OCI-LY7 (cell line): ENCODE results near the gene FARSA. TPM values are rescaled to one million over a fixed set of nuclear protein-coding genes. Genes with fewer than 3 reads are reported as not detected.

Experiments used
- BruUV-seq: library from RNA; stranded (reverse); fragments of 400-500 nt; replicated peaks from 2 replicates; lab custom pipeline; 2021; lab: Mats Ljungman, UMichigan
- CTCF ChIA-PET: fragments of 300-600 bp; sonication (Branson Sonifier 250); formaldehyde crosslinking; loops from one replicate; lab custom pipeline; 2022; ENCODE audit warnings: antibody characterized with exemption; ENCODE audit not compliant: unreplicated experiment; lab: Charles Lee
- POLR2A ChIA-PET: fragments of 300-600 bp; sonication (Branson Sonifier 250); formaldehyde crosslinking; loops from one replicate; lab custom pipeline; 2022; ENCODE audit warnings: antibody characterized with exemption; lab: Charles Lee
- DNase-seq: peaks from one replicate; pipeline ENCODE4 v3.0.0-alpha.2; 2015; ENCODE audit warnings: low spot score
- H2AFZ ChIP-seq: fragments of 200-600 bp; sonication (generic), shearing (Covaris generic); 2 replicates; pipeline ENCODE4 v1.6.1; 2014; ENCODE audit warnings: mild to moderate bottlenecking, antibody characterized with exemption, low read length, moderate library complexity
- H3K27ac ChIP-seq: fragments of 200-600 bp; sonication (generic); 2 replicates; pipeline ENCODE4 v1.5.1; 2014; ENCODE audit warnings: mixed run types, low read depth, mild to moderate bottlenecking, moderate library complexity, low read length, inconsistent platforms; ENCODE audit not compliant: poor library complexity, severe bottlenecking
- H3K36me3 ChIP-seq: fragments of 200-600 bp; sonication (generic); 2 replicates; pipeline ENCODE4 v1.6.1; 2014; ENCODE audit warnings: mild to moderate bottlenecking, antibody characterized with exemption, low read length, moderate library complexity, mixed read lengths; ENCODE audit not compliant: insufficient read depth
- H3K4me1 ChIP-seq: fragments of 200-600 bp; sonication (generic); 2 replicates; pipeline ENCODE4 v1.5.1; 2014; ENCODE audit warnings: mild to moderate bottlenecking, low read length; ENCODE audit not compliant: insufficient read depth, poor library complexity, severe bottlenecking
- H3K4me2 ChIP-seq: fragments of 200-600 bp; sonication (generic); 2 replicates; pipeline ENCODE4 v1.6.1; 2014; ENCODE audit warnings: mild to moderate bottlenecking, low read length
- H3K4me3 ChIP-seq: fragments of 200-600 bp; sonication (generic); 2 replicates; pipeline ENCODE4 v1.5.1; 2014; ENCODE audit warnings: mild to moderate bottlenecking, low read depth, low read length; ENCODE audit not compliant: poor library complexity, severe bottlenecking
- H3K79me2 ChIP-seq: fragments of 200-600 bp; sonication (generic); 2 replicates; pipeline ENCODE4 v1.6.1; 2016; ENCODE audit warnings: low read depth, mild to moderate bottlenecking, low read length, moderate library complexity, mixed read lengths; ENCODE audit not compliant: insufficient read depth
- H3K9me2 ChIP-seq: fragments of 200-600 bp; sonication (generic); 2 replicates; pipeline ENCODE4 v1.6.1; 2016; ENCODE audit warnings: mild to moderate bottlenecking, low read length, mixed read lengths; ENCODE audit not compliant: insufficient read depth
- H3K9me3 ChIP-seq: fragments of 200-600 bp; sonication (generic); 2 replicates; pipeline ENCODE4 v1.6.1; 2014; ENCODE audit warnings: mild to moderate bottlenecking, mixed run types, low read length, mixed read lengths
- H4K20me1 ChIP-seq: fragments of 200-600 bp; sonication (generic); 2 replicates; pipeline ENCODE4 v1.6.1; 2014; ENCODE audit warnings: mild to moderate bottlenecking, antibody characterized with exemption, low read length, moderate library complexity, mixed read lengths; ENCODE audit not compliant: insufficient read depth
- EZH2phosphoT487 ChIP-seq: fragments of 200-600 bp; sonication (generic); IDR thresholded peaks from 2 replicates; pipeline ENCODE4 v1.6.1; 2018; ENCODE audit warnings: low read depth, borderline replicate concordance, mild to moderate bottlenecking, mixed run types, antibody characterized with exemption, low read length, moderate library complexity, mixed read lengths
- intact Hi-C: fragments of 100-400 bp; cut with micrococcal nuclease; formaldehyde crosslinking; loops from one replicate; pipeline ENCODE4 v1.10.0; 2022; ENCODE audit not compliant: unreplicated experiment
- total RNA-seq, 2 experiments: library from RNA; depleted of rRNA in 1 of 2; stranded (reverse); fragments of >200 nt in 1 of 2; shearing (Covaris generic) in 1 of 2; gene quantifications; 2 replicates each; pipeline ENCODE4 v1.2.3, GENCODE V29; 2014 to 2022
- TF ChIP-seq, protein P1 (sequence below): fragments of 200-600 bp; sonication (generic); conservative IDR thresholded peaks from 2 replicates; pipeline ENCODE4 v1.5.1; 2014; ENCODE audit warnings: mild to moderate bottlenecking, antibody characterized with exemption, low read length, moderate library complexity, mixed read lengths

Gene FARSA
- total RNA-seq, 2 experiments from 2014 or later: 117 to 135 TPM

DNA sequence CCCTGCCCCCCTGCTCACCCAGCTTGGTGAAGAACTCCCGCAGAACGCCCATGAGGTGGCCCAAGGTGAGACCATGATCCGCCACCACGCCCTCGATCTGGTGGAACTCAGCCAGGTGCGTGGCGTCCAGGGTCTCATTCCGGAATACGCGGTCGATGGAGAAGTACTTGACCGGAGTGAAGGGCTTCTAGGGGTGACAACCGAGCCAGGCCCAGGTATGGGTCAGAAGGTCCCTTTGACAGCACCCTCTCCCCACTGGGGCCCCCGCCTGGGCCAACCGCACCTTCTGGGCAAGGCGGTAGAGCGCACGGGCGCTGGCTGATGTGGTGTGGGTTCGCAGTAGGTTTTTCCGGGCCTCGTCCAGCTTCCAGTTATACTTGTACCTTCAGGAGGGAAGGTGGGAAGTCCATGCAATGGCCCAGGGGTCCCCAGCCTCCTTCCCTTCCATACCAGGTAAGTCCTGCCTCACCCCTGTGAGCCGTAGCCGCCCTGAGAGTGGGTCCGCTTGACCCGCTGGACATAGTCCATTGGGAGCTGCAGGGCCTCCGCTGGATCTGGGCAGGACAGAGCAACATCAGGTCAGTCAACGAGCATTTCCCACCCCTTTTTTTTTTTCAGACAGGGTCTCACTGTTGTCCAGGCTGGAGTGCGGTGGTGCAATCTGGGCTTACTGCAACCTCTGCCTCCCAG lies 8.7 kb downstream of the FARSA start:
- no peak overlapping the region for H3K4me3 ChIP-seq
- BruUV-seq: no TSS peak

DNA sequence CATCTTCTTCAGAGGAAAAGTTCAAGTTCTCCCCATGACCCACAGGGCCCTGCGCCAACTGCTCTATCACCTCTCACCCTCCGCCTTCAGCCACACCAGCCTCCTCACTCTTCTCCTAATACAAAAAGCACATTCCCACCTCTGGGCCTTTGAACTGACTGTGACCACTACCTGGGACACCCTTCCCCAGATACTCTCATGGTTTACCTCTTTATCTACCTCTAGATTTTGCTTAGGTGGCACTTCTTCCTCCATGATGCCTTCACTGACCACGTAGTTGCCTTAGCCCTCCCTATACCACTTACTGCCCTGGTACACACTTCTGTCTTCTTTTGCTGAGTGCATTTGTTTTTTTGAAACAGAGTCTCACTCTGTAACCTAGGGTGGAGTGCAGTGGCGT lies 10.6 kb downstream of the FARSA start:
- Histone ChIP-seq H3K4me1 (peaks cover 12% of the 10 kb centered on the region), H3K9me3 (no peaks in the 10 kb centered on the region), H3K79me2 (no peaks in the 10 kb centered on the region), H3K9me2 (no peaks in the 10 kb centered on the region), H3K36me3 (peaks cover 66% of the 10 kb centered on the region), H3K27ac (no peak overlapping the region), H2AFZ (no peak overlapping the region), H3K4me3 (no peak overlapping the region), H4K20me1 (no peaks in the 10 kb centered on the region), H3K4me2 (no peak overlapping the region)
- no TSS peak for BruUV-seq
- TF ChIP-seq, protein P1, sequence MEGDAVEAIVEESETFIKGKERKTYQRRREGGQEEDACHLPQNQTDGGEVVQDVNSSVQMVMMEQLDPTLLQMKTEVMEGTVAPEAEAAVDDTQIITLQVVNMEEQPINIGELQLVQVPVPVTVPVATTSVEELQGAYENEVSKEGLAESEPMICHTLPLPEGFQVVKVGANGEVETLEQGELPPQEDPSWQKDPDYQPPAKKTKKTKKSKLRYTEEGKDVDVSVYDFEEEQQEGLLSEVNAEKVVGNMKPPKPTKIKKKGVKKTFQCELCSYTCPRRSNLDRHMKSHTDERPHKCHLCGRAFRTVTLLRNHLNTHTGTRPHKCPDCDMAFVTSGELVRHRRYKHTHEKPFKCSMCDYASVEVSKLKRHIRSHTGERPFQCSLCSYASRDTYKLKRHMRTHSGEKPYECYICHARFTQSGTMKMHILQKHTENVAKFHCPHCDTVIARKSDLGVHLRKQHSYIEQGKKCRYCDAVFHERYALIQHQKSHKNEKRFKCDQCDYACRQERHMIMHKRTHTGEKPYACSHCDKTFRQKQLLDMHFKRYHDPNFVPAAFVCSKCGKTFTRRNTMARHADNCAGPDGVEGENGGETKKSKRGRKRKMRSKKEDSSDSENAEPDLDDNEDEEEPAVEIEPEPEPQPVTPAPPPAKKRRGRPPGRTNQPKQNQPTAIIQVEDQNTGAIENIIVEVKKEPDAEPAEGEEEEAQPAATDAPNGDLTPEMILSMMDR: no peak
- no peak for TF ChIP-seq EZH2phosphoT487
- DNase-seq: no peak
- intact Hi-C loops: no loop called here
- ChIA-PET POLR2A (no interaction called here), CTCF (no interaction called here)

More for the DNA sequence above, 8.7 kb downstream of the FARSA start:
- ChIA-PET CTCF (no interaction called here), POLR2A (no interaction called here)
- H3K9me3 ChIP-seq: no peaks in the 10 kb centered on the region
- H3K27ac ChIP-seq: no peak overlapping the region
- no peaks in the 10 kb centered on the region for H3K79me2 ChIP-seq
- no peaks in the 10 kb centered on the region for H4K20me1 ChIP-seq
- H3K4me1 ChIP-seq: no peaks in the 10 kb centered on the region
- peaks cover 84% of the 10 kb centered on the region for H3K36me3 ChIP-seq
- DNase-seq: no peak
- TF ChIP-seq EZH2phosphoT487: no peak
- TF ChIP-seq, protein P1: no peak
- H3K9me2 ChIP-seq: no peaks in the 10 kb centered on the region
- H3K4me2 ChIP-seq: no peak overlapping the region
- intact Hi-C loops: no loop called here
- H2AFZ ChIP-seq: no peak overlapping the region

DNA sequence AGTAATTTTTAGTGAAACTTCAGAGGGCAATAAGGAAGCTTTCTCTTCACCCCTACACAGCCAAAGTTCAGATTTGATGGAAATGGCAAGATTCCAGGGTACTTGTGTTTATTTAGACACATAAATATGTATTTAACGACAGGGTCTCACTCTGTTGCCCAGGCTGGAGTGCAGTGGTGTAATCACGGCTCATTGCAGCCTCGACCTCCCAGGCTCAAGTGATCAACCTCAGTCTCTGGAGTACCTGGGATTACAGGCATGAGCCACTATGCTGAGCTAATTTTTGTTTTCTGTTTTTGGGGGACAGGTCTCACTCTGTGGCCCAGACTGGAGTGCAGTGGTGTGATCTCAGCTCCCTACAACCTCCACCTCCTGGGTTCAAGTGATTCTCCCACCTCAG lies 12.5 kb downstream of the FARSA start:
- no TSS peak for BruUV-seq
- peaks cover 12% of the 10 kb centered on the region for H3K4me1 ChIP-seq
- H3K4me2 ChIP-seq: no peak overlapping the region
- H3K4me3 ChIP-seq: no peak overlapping the region
- H3K36me3 ChIP-seq: peaks cover 50% of the 10 kb centered on the region
- CTCF ChIA-PET: no interaction called here
- no peaks in the 10 kb centered on the region for H3K79me2 ChIP-seq
- no peaks in the 10 kb centered on the region for H3K9me2 ChIP-seq
- no peak overlapping the region for H2AFZ ChIP-seq
- H3K27ac ChIP-seq: peak overlapping the region; percentile 21
- no peaks in the 10 kb centered on the region for H3K9me3 ChIP-seq
- intact Hi-C loops: no loop called here
- DNase-seq: no peak
- TF ChIP-seq EZH2phosphoT487: no peak
- TF ChIP-seq, protein P1: no peak
- no peaks in the 10 kb centered on the region for H4K20me1 ChIP-seq
- POLR2A ChIA-PET: interaction anchor here (0.9 to 2.1 kb wide), 3 partner anchors 22 to 184 kb away, joined by 3 to 5 read pairs (median 3); partner anchors contain the start of genes GCDH and GET3
